Activated naive CD8-positive, alpha-beta T cell treated with anti-CD3 and anti-CD28 coated beads for 36 hours (primary cell): ENCODE data around the gene TUBGCP6. TPM values are rescaled to one million over a fixed set of nuclear protein-coding genes. Genes with fewer than 3 reads are reported as not detected.

Experiments
- DNase-seq: peaks from one replicate; pipeline ENCODE4 v3.0.0; 2021
- H3K27ac Mint-ChIP-seq: one replicate; pipeline ENCODE4 v1.8.0; 2022; ENCODE audit warnings: mild to moderate bottlenecking, moderate library complexity, mixed read lengths
- H3K27me3 Mint-ChIP-seq: one replicate; pipeline ENCODE4 v1.8.0; 2022; ENCODE audit warnings: mild to moderate bottlenecking, mixed read lengths
- H3K36me3 Mint-ChIP-seq: one replicate; pipeline ENCODE4 v1.8.0; 2021; ENCODE audit warnings: mild to moderate bottlenecking, mixed read lengths
- H3K4me1 Mint-ChIP-seq: one replicate; pipeline ENCODE4 v1.8.0; 2021; ENCODE audit warnings: mixed read lengths
- H3K4me3 Mint-ChIP-seq: one replicate; pipeline ENCODE4 v1.8.0; 2022; ENCODE audit warnings: mild to moderate bottlenecking, moderate library complexity, mixed read lengths
- H3K9me3 Mint-ChIP-seq: one replicate; pipeline ENCODE4 v1.8.0; 2022; ENCODE audit warnings: mixed read lengths
- total RNA-seq, 2 experiments: library from RNA; stranded (reverse); gene quantifications; one replicate each; pipeline ENCODE4 v1.2.3, GENCODE V29; 2021

Gene TUBGCP6
- total RNA-seq, 2 experiments from 2014 or later, result 38.7 to 41.7 TPM

GRCh38 chr22:50186761-50187523 is 57.9 kb downstream of the TUBGCP6 start:
- peak overlapping the region; percentile 86 for H3K27ac Mint-ChIP-seq
- H3K4me3 Mint-ChIP-seq, result peak overlapping the region; percentile 94
- peaks cover 37% of the 10 kb centered on the region for H3K4me1 Mint-ChIP-seq
- no peak for DNase-seq
- H3K27me3 Mint-ChIP-seq, result no peaks in the 10 kb centered on the region
- no peaks in the 10 kb centered on the region for H3K9me3 Mint-ChIP-seq
- H3K36me3 Mint-ChIP-seq, result peaks cover 15% of the 10 kb centered on the region

DNA sequence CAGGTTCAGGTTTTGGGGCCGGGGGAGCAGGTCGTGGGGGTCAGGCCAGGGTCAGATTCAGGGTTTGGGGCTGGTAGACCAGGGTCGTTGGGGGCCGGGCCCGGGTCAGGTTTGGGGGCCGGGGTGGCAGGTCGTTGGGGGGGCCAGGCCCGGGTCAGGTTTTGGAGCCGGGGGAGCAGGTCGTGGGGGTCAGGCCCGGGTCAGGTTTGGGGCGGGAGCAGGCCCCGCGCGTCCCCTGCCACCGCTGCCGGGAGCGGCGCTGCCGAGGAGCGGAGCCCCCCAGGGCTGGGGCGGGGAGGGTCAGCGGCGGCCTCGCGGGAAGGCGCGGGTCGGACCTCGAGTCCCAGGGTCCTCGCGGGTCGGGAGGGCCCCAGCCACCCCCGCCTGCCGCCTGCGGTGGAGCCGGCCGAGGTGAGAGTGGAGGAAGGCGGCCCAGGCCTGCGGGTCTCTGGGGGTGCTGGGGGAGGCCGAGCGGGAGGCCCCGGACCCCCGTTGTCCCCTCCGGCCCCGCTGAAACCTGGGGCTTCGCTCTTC is 58.6 kb downstream of the TUBGCP6 start:
- Mint-ChIP-seq H3K4me3 (peak overlapping the region; percentile 94), H3K4me1 (peaks cover 31% of the 10 kb centered on the region)

DNA sequence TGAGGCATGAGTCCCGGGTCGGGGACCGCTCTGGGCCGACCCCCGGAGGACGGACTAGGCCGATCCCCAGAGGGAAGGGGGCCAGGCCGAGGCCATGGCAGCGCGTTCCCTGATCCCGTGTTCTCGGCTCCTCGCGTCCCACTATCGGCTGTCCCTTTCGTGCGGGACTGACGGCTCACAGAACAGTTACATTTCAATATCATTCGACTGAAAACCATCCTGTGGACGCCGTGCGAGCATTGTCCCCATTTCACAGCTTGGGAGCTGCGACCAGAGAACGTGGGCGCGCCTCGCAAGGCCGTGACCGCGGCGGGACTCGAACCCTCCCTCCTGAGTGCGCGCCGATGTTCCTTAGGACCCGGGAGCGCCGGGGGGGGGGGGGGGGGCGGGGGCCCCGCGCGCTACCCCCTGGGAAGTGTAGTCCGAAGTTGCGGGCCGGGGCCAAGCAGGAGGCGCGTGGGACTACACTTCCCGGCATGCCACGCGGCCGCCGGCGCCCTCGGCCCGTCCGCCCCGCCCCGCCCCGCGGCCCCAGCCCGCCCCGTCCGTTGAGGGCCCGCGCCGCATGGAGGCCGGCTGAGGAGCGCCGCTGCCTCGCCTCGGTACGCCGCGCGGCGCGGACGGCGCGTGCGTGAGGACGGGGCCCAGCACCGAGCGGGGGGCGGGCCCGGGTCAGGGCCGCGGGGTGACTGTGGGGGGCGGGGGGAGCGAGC is 59.3 kb downstream of the TUBGCP6 start, which contains the start of gene TRABD:
TSS of gene TRABD (plus strand) at position 539 of the 713 bp plus-strand sequence. CDS start 7,148 bp downstream, outside the sequence.
- Mint-ChIP-seq H3K27ac (peak within 1 kb of the TSS; percentile 86), H3K36me3 (peaks cover 7% of the 10 kb centered on the region), H3K4me1 (peaks cover 28% of the 10 kb centered on the region), H3K4me3 (peak within 1 kb of the TSS; percentile 94), H3K27me3 (no peaks in the 10 kb centered on the region), H3K9me3 (no peaks in the 10 kb centered on the region)
- peak; percentile 93 for DNase-seq

More for the DNA sequence above, 58.6 kb downstream of the TUBGCP6 start:
- Mint-ChIP-seq H3K27ac (peak overlapping the region; percentile 86), H3K36me3 (peaks cover 9% of the 10 kb centered on the region), H3K9me3 (no peaks in the 10 kb centered on the region), H3K27me3 (no peaks in the 10 kb centered on the region)
- DNase-seq, result no peak

- no peaks in the 10 kb centered on the region for H3K9me3 Mint-ChIP-seq
- no peak overlapping the region for H3K4me3 Mint-ChIP-seq
- no peak overlapping the region for H3K27ac Mint-ChIP-seq
- peaks cover 26% of the 10 kb centered on the region for H3K4me1 Mint-ChIP-seq
- H3K36me3 Mint-ChIP-seq, result peaks cover 7% of the 10 kb centered on the region
- H3K27me3 Mint-ChIP-seq, result no peaks in the 10 kb centered on the region
- DNase-seq, result no peak
Measured at GRCh38 chr22:50184902-50185374, 59.9 kb downstream of the TUBGCP6 start.

DNA sequence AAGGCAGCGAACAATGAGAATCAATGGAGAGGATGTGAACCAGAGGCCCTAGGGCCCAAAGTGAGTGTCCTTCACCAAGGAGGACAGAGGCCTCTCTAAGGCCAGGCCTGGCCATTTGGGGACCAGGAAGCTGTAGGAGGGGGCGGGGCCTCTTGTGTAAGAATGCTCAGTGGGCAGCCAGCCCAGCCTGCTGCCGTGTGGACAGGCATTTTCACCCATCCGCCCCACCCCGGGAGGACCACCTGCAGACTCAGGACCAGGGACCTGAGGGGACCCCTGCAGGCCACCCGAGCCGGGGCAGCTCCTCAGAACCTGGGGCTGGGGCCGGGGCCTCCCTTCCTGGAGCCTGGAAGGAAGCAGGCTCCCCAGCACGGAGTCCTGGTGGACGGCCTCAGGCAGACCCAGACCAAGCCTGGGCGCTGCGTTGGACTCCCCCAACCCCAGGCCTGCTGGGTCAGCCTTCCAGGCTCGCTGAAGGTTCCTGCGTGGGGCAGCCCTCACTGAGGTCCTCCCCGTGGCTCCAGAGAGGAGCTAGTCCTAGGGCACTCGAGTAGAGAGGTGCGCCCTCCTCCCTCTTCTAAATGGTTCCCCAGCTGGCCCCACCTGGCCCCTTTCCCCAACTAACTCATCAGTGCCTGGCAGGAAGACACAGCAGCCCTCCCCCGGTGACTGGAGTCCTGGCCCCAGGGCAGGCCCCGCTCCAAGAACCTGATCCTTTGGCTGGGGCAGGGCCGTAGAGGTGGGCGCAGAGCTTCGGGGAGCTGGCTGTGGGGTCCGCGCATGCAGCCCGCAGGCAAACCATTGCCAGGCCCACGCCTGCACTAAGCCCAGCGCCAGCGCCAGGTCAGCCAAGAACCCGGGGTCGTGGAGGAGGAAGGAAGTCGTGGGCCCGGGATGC is 60.6 kb downstream of the TUBGCP6 start:
- no peak overlapping the region for H3K27ac Mint-ChIP-seq

DNA sequence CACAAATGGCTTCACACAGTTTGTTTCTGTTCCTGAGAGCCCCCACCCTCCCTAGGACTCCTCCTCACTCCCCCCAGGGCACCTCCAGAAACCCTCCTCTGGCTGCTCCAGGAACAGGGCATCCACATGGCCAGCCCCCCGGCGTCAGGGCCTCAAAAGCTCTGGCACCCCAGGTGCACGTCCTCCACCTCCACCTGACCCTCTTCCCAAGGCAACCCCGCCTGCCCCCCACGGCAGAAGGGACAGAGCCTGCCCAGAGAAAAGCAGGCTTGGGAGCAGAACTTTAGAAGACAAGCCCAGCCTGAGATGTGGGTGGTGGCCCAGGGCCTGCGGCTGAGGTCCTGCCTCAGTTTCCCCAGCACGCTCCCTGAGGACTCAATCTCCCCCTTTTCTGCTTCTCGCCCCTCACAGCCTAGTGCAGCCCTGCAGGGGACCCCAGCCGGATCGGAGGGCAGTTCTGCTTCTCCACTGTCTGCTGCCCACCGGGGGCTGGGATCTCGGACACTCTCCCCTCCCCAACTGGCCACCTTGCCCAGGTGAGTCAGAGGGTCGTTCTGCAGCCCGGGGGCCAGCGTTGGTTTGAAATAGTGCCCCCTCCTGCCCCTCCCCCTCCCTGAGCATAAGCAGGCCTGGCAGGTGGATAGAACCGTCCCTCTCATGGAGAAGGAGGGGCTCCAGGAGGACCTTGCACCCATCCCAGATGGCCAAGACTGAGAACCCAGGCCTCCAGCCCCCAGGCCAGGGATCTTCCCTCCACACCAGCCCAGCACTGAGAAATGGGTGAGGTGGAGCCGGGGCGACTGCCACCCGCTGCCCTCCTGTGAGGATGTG is 61.5 kb downstream of the TUBGCP6 start:
- Mint-ChIP-seq H3K4me3 (peak overlapping the region; percentile 7), H3K27ac (no peak overlapping the region)

More for the DNA sequence above, 60.6 kb downstream of the TUBGCP6 start:
- peaks cover 20% of the 10 kb centered on the region for H3K4me1 Mint-ChIP-seq
- no peak for DNase-seq
- H3K27me3 Mint-ChIP-seq, result no peaks in the 10 kb centered on the region
- H3K4me3 Mint-ChIP-seq, result peak overlapping the region; percentile 65
- H3K9me3 Mint-ChIP-seq, result no peaks in the 10 kb centered on the region
- H3K36me3 Mint-ChIP-seq, result peaks cover 7% of the 10 kb centered on the region

GRCh38 chr22:50182176-50183081 is 62.4 kb downstream of the TUBGCP6 start:
- Mint-ChIP-seq H3K4me3 (no peak overlapping the region), H3K27ac (no peak overlapping the region), H3K9me3 (no peaks in the 10 kb centered on the region), H3K36me3 (peaks cover 4% of the 10 kb centered on the region), H3K4me1 (peaks cover 11% of the 10 kb centered on the region), H3K27me3 (no peaks in the 10 kb centered on the region)
- no peak for DNase-seq

More for the DNA sequence above, 61.5 kb downstream of the TUBGCP6 start:
- no peak for DNase-seq
- peaks cover 7% of the 10 kb centered on the region for H3K36me3 Mint-ChIP-seq
- peaks cover 14% of the 10 kb centered on the region for H3K4me1 Mint-ChIP-seq
- no peaks in the 10 kb centered on the region for H3K27me3 Mint-ChIP-seq
- H3K9me3 Mint-ChIP-seq, result no peaks in the 10 kb centered on the region

- H3K4me3 Mint-ChIP-seq, result no peak overlapping the region
- peaks cover 5% of the 10 kb centered on the region for H3K4me1 Mint-ChIP-seq
- DNase-seq, result no peak
- H3K27me3 Mint-ChIP-seq, result no peaks in the 10 kb centered on the region
- H3K27ac Mint-ChIP-seq, result no peak overlapping the region
- no peaks in the 10 kb centered on the region for H3K36me3 Mint-ChIP-seq
- H3K9me3 Mint-ChIP-seq, result no peaks in the 10 kb centered on the region
Measured at GRCh38 chr22:50180727-50181521, 63.9 kb downstream of the TUBGCP6 start.

GRCh38 chr22:50179937-50180726 is 64.7 kb downstream of the TUBGCP6 start:
- H3K9me3 Mint-ChIP-seq, result no peaks in the 10 kb centered on the region
- H3K36me3 Mint-ChIP-seq, result no peaks in the 10 kb centered on the region
- no peak for DNase-seq
- H3K4me1 Mint-ChIP-seq, result peaks cover 2% of the 10 kb centered on the region
- no peak overlapping the region for H3K4me3 Mint-ChIP-seq
- no peak overlapping the region for H3K27ac Mint-ChIP-seq
- no peaks in the 10 kb centered on the region for H3K27me3 Mint-ChIP-seq

- H3K27ac Mint-ChIP-seq, result no peak overlapping the region
- H3K36me3 Mint-ChIP-seq, result no peaks in the 10 kb centered on the region
- no peak overlapping the region for H3K4me3 Mint-ChIP-seq
- H3K4me1 Mint-ChIP-seq, result no peaks in the 10 kb centered on the region
- no peaks in the 10 kb centered on the region for H3K9me3 Mint-ChIP-seq
- H3K27me3 Mint-ChIP-seq, result no peaks in the 10 kb centered on the region
- DNase-seq, result no peak
Measured at GRCh38 chr22:50178871-50179869, 65.7 kb downstream of the TUBGCP6 start.

DNA sequence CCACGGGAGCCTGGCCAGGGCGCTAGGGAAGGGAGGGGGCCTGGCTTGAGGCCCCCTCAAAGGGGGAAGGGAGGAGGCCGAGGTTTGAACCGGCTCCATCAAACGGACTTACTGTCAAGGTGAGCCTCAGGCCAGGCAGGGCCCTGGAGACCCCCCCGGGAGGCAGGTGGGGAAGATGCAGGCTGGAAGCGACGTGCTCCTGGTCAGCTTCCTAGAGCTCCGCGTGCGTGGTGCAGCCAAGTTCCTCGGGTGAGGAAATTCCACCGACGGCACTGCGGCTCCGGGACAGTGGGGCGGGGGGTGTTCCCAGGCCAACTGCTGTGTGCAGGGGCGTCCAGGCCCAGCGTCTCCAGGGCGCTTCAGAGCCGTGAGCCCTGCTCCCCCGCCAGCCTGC is 66.4 kb downstream of the TUBGCP6 start:
- Mint-ChIP-seq H3K9me3 (no peaks in the 10 kb centered on the region), H3K27ac (no peak overlapping the region), H3K4me3 (no peak overlapping the region), H3K36me3 (no peaks in the 10 kb centered on the region), H3K27me3 (no peaks in the 10 kb centered on the region), H3K4me1 (no peaks in the 10 kb centered on the region)
- no peak for DNase-seq
